Loucy (cell line): Measurements from ENCODE around the gene EPHA6.

Experiments used
- CTCF ChIP-seq: fragments of 200-600 bp; sonication (generic); conservative IDR thresholded peaks from 2 replicates; pipeline ENCODE4 v1.5.1; 2014; ENCODE audit warnings: mild to moderate bottlenecking, antibody characterized with exemption, low read length
- EZH2phosphoT487 ChIP-seq: fragments of 200-600 bp; IDR thresholded peaks from 2 replicates; pipeline ENCODE4 v1.6.1; 2018; ENCODE audit warnings: antibody characterized with exemption, mild to moderate bottlenecking, moderate library complexity, borderline replicate concordance

DNA sequence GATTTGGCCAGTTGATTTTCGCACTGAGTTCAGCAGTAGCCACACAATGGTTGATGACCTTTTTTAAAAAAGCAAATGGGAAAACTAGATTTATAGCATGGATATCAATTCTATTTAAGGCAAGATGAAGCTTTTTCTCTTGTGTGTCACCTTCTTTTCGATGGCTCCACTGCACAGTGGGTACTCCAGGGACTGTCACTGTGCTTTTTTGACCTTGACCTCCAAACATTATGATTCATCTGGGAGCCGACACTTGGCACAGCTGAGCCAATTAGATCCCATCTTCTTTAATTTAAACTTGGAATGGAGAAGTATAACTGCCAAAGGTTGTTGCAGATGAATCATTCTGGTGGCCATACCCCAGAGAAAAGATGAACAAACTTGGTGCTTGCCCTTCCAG, 367.3 kb downstream of the EPHA6 start:
- no peak for TF ChIP-seq CTCF
- no peak for TF ChIP-seq EZH2phosphoT487
